HG03575 (cell line): ENCODE data around the gene PTK7.
"Not testable (repeated sequence)": the region's sequence is repeated elsewhere in the genome, so short reads cannot be mapped to it uniquely, and the experiment has no call there.

Experiments
- ATAC-seq: cut with Tn5 transposase; IDR thresholded peaks from one replicate; pipeline ENCODE4 v1.9.1; 2021; ENCODE audit not compliant: unreplicated experiment, insufficient number of reproducible peaks, low FRiP score; ENCODE audit errors: extremely low read depth

Gene PTK7

GRCh38 chr6:43129434-43130194 lies 53.5 kb downstream of the PTK7 start:
- ATAC-seq = no peak

GRCh38 chr6:43130429-43130828 lies 54.3 kb downstream of the PTK7 start:
- no peak for ATAC-seq

- ATAC-seq = not testable (repeated sequence)
Observed at GRCh38 chr6:43131379-43131778, 55.3 kb downstream of the PTK7 start.

- ATAC-seq = no peak
Observed at GRCh38 chr6:43138267-43138666, 62.2 kb downstream of the PTK7 start.

GRCh38 chr6:43139973-43140372 lies 63.9 kb downstream of the PTK7 start:
- ATAC-seq = not testable (repeated sequence)

GRCh38 chr6:43141644-43142043 lies 65.5 kb downstream of the PTK7 start:
- no peak for ATAC-seq

GRCh38 chr6:43142101-43142500 lies 66.0 kb downstream of the PTK7 start:
- no peak for ATAC-seq

GRCh38 chr6:43143235-43144128 lies 67.4 kb downstream of the PTK7 start:
- no peak for ATAC-seq

GRCh38 chr6:43144879-43145278 lies 68.8 kb downstream of the PTK7 start:
- no peak for ATAC-seq

- no peak for ATAC-seq
Observed at GRCh38 chr6:43146261-43146660, 70.1 kb downstream of the PTK7 start.

GRCh38 chr6:43146709-43147688 lies 70.9 kb downstream of the PTK7 start:
- ATAC-seq = no peak

GRCh38 chr6:43147691-43148477 lies 71.8 kb downstream of the PTK7 start:
- ATAC-seq = no peak

- ATAC-seq = no peak
Observed at GRCh38 chr6:43149265-43149664, 73.2 kb downstream of the PTK7 start.

- no peak for ATAC-seq
Observed at GRCh38 chr6:43150051-43150751, 74.1 kb downstream of the PTK7 start.

GRCh38 chr6:43159599-43159998 lies 83.5 kb downstream of the PTK7 start:
- no peak for ATAC-seq

- no peak for ATAC-seq
Observed at GRCh38 chr6:43163899-43164298, 87.8 kb downstream of the PTK7 start.

- no peak for ATAC-seq
Observed at GRCh38 chr6:43170417-43170930, 94.4 kb downstream of the PTK7 start.
